Stimulated activated CD4-positive, alpha-beta T cell treated with anti-CD3 and anti-CD28 coated beads, TNF-alpha, amount 100 ng/mL, for 48 hours (primary cell): ENCODE data around the gene ENTPD1.
"Not testable (repeated sequence)": the region's sequence is repeated elsewhere in the genome, so short reads cannot be mapped to it uniquely, and the experiment has no call there.

ENCODE experiments used
- DNase-seq, 3 donors: peaks; one replicate each; pipeline ENCODE4 v3.0.0-alpha.2; 2020; ENCODE audit warnings: low read depth in 3 of 3

The ENTPD1 gene

GRCh38 chr10:95866467-95866842 lies 110.5 kb downstream of the ENTPD1 start:
- no peak for DNase-seq

- no peak for DNase-seq
Observed at GRCh38 chr10:95867866-95868265, 111.9 kb downstream of the ENTPD1 start.

GRCh38 chr10:95872158-95872711 lies 116.3 kb downstream of the ENTPD1 start:
- DNase-seq: no peak

- no peak for DNase-seq
Observed at GRCh38 chr10:95873139-95873538, 117.2 kb downstream of the ENTPD1 start.

GRCh38 chr10:95873651-95874050 lies 117.7 kb downstream of the ENTPD1 start:
- DNase-seq: no peak

GRCh38 chr10:95874783-95875182 lies 118.8 kb downstream of the ENTPD1 start:
- DNase-seq: not testable (repeated sequence)

GRCh38 chr10:95876756-95877155 lies 120.8 kb downstream of the ENTPD1 start:
- DNase-seq: no peak

GRCh38 chr10:95877881-95878280 lies 121.9 kb downstream of the ENTPD1 start:
- no peak for DNase-seq

- no peak for DNase-seq
Observed at GRCh38 chr10:95880704-95881103, 124.7 kb downstream of the ENTPD1 start.

- no peak for DNase-seq
Observed at GRCh38 chr10:95881316-95881715, 125.4 kb downstream of the ENTPD1 start.

GRCh38 chr10:95889830-95890229 lies 133.9 kb downstream of the ENTPD1 start:
- DNase-seq: no peak

GRCh38 chr10:95896071-95896850 lies 140.3 kb downstream of the ENTPD1 start:
- DNase-seq: no peak

- not testable (repeated sequence) for DNase-seq
Observed at GRCh38 chr10:95905897-95906580, 150.1 kb downstream of the ENTPD1 start.

- DNase-seq: peak; percentile 13 to 20 (median 15)
Observed at GRCh38 chr10:95906677-95907455, 150.9 kb downstream of the ENTPD1 start.

- DNase-seq: peak; percentile 32 to 65 (median 48)
Observed at GRCh38 chr10:95907456-95908253, 151.7 kb downstream of the ENTPD1 start, which contains the start of gene CC2D2B. Gene CC2D2B (plus strand): TSS chr10:95907975. CDS start chr10:95911324, 3,349 bp downstream.

- DNase-seq: no peak
Observed at GRCh38 chr10:95908450-95908849, 152.5 kb downstream of the ENTPD1 start.

- DNase-seq: no peak
Observed at GRCh38 chr10:95909561-95909960, 153.6 kb downstream of the ENTPD1 start.

GRCh38 chr10:95916039-95916438 lies 160.1 kb downstream of the ENTPD1 start:
- DNase-seq: not testable (repeated sequence)
